ENCODE results near the gene VIPR1.

GRCh38 chr3:42477696-42478095 lies 24.7 kb upstream of the VIPR1 start:
- no peak for TF ChIP-seq CTCF (IDR thresholded peaks at IDR 0.05; ENCODE audit: insufficient read depth, low read length, poor library complexity, severe bottlenecking)
- TF ChIP-seq EZH2phosphoT487 (conservative IDR thresholded peaks at IDR 0.05; ENCODE audit: low read length): no peak

Measured in SU-DHL-6 (cell line).